ENCODE data around the gene FPGS.
"Not testable (repeated sequence)": the region's sequence is repeated elsewhere in the genome, so short reads cannot be mapped to it uniquely, and the experiment has no call there.

FPGS gene, protein sequence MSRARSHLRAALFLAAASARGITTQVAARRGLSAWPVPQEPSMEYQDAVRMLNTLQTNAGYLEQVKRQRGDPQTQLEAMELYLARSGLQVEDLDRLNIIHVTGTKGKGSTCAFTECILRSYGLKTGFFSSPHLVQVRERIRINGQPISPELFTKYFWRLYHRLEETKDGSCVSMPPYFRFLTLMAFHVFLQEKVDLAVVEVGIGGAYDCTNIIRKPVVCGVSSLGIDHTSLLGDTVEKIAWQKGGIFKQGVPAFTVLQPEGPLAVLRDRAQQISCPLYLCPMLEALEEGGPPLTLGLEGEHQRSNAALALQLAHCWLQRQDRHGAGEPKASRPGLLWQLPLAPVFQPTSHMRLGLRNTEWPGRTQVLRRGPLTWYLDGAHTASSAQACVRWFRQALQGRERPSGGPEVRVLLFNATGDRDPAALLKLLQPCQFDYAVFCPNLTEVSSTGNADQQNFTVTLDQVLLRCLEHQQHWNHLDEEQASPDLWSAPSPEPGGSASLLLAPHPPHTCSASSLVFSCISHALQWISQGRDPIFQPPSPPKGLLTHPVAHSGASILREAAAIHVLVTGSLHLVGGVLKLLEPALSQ

DNA sequence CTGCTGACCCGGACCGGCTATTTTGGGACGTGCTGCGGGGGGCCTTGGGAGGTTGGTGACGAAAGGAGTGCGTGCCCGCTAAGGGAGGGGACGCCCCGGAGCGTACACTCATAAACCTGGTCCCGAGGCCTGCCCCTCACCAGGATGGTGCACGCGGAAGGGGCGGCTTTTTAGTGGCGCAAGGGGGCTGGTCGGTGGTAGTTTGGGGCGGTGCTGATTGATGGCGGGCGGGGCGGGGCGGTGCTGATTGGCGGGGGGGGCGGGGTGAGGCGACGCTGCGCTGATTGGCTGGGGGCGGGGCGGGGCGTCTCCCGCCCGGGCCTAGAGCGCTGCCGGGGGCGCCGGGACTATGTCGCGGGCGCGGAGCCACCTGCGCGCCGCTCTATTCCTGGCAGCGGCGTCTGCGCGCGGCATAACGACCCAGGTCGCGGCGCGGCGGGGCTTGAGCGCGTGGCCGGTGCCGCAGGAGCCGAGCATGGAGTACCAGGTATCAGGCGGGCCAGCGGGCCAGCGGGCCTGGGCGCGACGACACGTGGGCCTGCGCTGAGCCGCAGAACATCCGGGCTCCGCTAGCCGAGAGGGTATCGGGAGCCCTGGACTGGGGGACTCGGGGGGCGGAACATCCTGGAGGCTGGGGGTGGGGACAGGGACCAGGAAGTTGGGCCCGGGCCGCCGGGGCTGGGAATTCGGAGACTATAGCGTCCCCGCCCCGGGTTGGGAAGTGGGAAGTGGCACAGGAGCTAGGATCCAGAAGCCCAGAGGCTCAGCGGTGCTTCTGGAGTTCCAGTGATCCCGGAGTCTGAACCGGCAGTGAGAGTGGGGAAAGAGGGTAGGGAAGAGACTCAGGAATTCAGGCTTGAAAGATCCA is at the start of gene FPGS:
Gene FPGS (plus strand): TSS at position 307 of the 868 bp plus-strand sequence. CDS start 43 bp downstream, at position 350.
- DNase-seq (ENCODE audit: low read depth), result peak; percentile 75

DNA sequence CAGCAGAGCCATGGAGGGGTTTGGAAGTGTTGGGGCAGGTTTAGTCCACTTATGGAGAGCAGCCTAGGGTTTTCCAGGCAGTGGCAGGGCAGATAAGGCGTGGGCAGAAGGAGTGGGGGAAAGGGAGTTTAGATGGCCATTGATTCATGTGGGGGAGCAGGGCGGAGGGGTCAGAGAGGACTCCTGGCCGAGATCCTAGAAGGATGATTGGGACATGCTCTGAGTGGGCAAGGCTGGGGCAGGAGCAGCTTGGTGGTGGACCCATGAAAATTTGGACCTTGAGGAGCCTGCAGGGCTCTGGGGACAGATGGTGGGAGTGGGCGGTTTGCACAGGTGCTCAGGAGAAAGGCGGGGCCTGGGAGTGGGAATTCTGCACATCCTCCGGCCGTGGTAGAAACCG is 49.5 kb upstream of the FPGS start:
- no peak for DNase-seq (ENCODE audit: low read depth)

DNA sequence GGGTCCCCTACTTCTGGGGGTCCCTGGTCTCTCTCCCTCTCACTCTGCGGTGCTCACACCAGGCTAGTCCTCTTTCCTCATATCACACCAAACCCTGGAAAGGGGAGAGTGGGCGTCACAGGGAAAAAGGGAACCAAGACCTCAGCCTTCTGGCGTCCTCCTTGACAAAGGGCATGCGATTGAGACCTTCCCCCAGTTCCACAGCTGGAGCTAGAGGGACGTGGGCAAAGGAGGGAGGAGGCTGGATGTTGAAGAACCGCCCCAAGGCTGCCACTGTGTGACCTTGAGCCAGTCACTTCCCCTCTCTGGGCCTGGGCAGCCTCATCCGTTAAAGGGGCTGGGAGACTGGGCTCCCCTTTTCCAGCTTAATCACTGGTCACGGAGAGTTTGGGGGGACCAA is 49.1 kb upstream of the FPGS start:
- no peak for DNase-seq (ENCODE audit: low read depth)

DNA sequence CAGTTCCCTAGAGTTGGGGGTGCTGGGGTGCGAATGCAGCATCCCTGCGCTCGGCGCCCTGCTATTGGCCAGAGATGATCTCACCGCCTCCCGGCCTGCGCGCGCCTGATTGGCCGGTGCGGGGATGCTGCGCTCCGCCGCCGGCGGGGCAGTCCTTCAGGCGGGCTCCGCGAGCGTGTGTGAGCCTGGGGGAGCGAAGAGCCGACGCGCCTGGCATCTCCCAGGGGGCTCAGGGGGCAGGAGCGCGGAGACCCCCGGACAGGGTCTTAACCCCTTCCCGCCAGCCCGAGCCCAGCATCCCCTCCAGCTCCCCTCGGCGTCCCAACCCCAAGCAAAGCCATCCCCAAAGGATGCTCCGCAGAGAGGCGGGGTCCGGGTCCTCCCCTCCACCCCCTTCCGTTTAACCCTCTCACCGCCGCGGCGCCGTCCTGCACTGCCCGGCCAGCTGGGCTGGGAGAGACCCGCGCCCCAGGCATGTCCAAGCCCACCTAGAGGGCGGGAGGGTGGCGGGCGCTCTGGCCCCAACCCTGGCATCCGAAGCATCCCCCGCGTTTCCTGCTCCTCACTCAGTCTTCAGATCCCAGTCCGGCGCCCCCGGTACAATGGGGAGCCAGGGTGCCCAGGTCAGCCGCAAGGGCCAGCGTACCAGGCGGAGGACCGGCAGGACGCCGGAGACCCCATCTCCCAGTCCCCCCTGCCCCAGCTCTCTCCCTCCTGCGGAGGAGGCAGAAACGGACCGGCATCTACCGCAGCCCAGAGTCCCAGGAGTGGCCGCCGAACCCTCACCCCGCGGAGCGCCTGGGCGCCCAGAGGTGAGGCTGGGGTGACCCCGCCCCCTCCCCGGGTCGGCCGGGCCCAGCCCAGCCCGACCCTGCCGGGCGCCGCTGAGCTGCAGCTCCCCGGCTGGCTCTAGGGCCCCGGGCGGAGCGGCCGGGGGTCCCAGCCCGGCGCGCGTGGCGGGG is 48.3 kb upstream of the FPGS start:
- no peak for DNase-seq (ENCODE audit: low read depth)

DNA sequence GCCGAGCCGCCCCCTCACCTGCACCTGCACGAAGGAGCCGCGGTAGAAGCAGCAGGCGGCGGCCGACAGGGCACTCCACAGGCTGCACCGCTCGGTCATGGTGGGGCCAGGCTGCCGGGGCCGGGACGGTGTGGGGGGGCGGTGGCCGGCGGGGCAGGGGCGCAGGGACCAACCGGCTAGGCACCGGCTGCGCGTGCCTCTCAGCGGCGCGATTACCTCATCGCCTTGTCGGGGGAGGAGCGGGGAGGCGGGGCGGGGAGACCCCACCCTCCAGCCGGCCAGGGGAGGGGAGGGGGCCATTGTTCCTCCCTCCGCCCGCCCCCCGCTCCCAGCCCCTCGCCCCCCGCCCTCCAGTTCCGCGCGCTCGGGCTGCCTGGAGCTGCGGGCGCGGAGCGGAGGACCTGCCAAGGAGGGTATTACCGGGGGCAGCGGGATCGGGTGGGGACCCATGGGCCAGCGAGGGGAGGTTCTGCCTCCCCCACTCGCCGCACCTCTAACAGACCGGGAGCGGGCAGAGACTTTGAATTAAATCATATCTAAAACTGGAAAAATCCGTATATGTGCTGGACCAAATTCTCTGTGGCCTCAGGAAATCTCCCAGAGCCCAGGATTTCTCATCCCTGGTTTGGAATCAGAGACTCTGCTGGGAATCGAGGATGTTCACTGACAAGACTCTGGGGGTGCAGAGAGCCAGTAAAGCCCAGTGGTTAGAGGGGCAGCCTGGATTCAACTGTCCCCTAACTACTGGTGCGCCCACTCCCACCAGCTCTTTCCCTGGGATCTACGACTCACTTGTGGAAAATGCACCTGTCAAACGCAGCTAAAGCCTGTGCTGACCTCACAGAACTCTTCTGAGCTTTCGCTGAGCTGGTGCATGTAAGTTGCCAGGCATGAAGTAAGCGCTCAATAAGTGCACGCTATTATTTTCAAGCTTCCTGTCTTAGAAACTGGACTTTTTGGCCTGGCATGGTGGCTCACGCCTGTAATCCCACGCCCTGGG is 47.3 kb upstream of the FPGS start:
- no peak for DNase-seq (ENCODE audit: low read depth)

DNA sequence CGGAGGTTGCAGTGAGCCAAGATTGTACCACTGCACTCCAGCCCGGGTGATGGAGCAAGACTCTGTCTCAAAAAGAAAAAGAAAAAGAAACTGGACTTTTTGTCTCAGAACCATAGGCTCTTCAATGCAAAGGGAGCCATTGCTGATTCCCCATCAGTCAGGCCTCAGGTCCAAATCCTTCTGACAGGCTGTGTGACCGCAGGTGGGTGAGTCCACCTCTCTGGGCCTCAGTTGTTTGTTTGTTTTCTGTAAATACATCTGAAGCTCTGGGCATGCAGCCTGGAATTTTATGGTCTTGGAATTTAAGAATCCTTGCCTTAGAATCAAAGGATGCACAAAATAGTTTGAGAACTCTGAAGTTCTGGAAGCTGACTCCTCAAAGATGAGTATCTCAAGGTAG is 46.4 kb upstream of the FPGS start:
- no peak for DNase-seq (ENCODE audit: low read depth)

DNA sequence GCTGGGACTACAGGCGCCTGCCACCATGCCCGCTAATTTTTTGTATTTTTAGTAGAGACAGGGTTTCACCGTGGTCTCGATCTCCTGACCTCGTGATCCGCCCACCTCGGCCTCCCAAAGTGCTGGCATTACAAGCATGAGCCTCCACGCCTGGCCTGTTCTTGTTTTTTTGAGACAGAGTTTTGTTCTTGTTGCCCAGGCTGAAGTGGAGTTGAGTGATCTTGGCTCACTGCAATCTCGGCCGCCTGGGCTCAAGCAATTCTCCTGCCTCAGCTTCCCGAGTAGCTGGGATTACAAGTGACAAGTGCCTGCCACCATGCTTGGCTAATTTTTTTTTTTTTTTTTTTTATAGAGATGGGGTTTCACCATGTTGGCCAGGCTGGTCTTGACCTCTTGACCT is 45.9 kb upstream of the FPGS start:
- DNase-seq (ENCODE audit: low read depth), result not testable (repeated sequence)

DNA sequence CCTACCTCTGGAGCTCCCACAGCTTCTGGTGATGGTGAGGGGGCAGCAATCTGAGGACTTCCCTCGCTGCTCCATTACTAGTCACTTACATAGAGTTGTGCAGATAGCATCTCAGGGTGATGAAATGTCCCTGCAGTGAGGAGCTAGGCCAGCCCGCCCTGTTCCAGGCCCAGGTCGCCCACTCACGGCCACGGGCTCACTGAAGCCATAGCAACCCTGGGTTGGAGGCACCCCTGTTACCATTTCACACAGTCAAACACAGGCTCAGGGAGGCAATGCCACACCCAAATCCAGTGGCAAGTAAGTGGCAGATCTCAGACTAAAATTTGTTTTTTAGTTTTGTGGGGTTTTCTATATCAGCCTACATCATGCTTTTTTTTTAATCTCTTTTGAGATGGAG is 43.8 kb upstream of the FPGS start:
- DNase-seq (ENCODE audit: low read depth), result no peak

DNA sequence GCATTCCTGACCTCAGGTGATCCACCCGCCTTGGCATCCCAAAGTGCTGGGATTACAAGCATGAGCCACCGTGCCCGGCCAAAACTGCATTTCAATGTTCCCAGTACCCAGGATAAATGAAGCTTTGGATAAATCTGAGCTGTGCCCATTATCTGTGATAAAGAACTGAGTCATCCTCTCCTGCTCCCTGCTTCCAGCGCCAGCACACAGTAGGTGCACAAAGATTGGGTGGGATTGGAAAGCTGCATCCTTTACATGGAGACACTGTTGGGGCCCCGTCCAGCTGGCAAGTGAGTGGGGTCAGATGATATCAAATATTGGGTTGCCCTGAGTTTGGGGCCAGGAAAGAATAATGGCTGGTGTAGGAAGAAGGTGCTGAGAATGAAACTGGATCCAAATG is 41.6 kb upstream of the FPGS start:
- no peak for DNase-seq (ENCODE audit: low read depth)

DNA sequence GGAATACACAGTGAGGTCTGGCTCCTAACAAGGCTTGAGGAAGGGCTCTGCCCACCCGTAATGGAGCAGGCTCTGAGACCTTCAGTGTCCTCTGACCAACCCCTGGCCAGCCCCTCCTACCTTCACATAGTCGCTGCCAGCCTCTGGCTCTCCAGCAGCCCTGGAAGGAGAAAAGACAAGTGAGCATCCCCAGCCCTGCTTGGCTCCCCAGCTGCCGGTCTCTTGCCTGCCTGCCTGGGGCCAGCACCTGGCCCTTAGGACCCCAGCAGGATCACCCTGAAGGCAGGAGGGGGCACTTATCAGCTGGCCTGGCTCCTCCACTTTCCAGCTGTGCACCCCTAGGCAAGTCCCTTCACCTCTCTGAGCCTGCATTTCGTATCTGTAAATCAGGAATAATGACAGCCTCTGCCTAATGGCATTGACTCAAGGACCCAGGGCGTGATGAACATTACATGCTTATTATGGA is 41.2 kb upstream of the FPGS start:
- DNase-seq (ENCODE audit: low read depth), result no peak

DNA sequence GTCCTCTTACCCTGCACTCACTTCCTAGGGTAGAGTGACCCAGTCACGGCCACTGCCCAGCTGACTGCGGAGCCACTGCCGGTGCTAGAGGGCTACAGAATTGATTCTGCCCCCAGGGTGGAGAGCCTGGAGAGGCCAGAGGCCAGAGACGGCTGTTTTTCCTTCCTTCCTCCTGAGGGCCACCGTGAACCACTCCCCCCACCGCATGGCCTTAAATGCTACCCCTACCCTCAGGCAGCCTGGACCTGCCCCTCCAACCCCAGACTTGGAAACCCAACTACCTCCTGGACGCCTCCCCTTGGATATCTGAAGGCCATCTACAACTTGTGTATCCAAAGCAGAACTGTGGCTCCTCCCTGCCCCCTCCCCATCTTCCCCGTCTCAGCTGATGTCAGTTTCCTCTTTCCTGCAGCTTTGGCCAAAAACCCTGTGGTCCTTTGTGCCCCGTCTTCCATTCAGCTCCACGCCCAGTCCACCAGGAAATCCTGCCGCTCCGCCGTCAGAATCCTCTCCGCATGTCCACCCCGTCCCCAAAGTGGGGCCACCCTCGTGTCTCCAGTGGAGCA is 40.5 kb upstream of the FPGS start:
- DNase-seq (ENCODE audit: low read depth), result no peak

DNA sequence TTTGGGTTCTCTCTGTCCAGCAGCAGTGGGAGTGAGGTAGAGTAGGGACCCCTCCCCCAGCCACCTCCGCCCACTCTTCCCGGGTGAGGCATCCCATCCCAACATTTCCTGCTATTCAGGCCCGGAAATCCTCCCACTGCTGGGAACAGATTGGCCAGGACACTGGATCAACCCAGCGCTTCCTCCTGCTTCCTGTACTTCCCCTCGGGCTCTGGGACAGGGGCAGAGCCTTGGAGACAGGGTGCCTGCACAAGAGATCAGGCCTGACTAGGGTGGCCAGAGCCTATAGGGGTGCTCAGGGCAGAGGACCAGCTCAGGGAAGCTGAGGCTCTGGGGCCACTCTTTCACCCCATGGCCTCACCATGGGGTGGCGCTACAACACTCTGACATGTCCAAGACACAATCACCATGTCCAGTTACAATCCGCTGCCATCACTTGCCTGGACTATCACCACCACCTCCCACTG is 38.7 kb upstream of the FPGS start:
- no peak for DNase-seq (ENCODE audit: low read depth)

DNA sequence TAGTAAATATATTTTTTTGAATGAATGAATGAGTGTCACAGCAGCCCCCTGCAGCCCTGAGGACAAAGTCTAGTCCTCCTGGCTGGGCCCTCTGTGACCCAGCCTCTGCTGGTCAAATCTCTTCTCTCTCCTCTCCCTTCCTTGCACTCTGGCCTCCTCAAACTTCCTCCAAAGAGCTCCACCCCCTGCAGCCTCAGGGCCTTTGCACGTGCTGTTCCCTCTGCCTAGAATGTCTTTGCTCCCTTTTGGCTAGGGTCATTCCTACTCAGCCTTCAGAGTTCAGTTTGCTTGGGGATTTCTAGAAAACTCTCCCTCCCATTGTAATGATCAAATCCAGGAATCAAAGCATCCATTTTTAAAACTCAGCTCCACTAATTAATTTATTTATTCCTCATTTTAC is 37.3 kb upstream of the FPGS start:
- DNase-seq (ENCODE audit: low read depth), result no peak

DNA sequence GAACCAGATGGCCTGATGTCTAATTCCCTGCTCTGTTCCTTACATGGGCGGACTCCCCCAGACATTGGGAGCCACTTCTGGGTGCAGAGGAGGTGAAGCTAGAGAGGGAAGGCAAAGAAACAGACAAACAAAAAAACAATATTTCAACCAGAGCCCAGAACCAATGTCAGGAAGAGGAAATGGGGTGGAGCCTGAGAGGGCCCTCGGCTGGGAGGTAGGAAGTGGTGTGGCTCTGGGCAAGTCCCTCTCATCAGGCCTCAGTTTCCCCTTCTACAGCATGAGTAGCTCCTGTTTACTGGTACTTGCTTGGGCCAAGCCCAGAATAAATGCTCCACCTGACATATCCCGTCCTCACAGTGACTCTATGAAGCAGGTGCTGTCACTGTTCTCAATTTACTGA is 35.3 kb upstream of the FPGS start:
- no peak for DNase-seq (ENCODE audit: low read depth)

DNA sequence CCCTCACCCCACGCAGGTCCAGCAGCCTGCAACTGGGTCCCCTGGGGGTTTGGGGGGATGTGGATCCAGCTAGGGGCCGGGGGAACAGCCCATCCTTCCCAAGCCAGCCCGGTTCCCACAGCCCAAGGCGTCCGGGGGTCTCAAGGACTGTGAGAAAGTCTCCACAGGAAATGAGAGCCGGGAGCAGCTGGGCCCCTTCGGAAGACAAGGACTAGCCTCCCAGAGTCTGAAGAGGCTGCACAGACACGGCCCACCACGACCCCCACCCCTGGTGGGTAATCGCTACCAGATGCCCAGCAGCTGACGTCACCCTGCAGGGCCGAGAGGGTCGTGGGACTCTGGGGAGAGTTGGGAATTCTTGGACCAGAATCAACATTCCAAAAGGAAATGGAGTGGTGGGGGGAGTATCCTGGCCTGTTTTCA is 34.8 kb upstream of the FPGS start:
- no peak for DNase-seq (ENCODE audit: low read depth)

DNA sequence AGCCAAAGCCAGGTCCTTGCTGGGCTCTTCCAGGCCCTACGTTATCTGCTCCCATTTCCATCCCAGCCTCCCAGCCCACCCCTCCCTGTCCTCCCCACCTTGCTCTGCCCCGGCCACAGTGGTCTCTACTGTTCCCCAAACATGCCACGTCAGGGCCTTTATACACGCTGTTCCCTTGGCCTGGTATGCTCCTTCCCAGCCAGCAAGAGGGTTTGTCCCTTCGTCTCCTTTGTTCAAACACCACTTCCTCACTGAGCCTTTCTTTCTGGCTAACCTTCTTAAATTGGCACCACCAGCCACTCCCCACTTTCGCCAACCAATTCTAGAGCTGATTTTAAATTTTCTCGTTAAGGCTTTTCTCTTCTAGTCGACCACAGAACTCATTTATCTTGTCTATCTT is 34.0 kb upstream of the FPGS start:
- DNase-seq (ENCODE audit: low read depth), result no peak

DNA sequence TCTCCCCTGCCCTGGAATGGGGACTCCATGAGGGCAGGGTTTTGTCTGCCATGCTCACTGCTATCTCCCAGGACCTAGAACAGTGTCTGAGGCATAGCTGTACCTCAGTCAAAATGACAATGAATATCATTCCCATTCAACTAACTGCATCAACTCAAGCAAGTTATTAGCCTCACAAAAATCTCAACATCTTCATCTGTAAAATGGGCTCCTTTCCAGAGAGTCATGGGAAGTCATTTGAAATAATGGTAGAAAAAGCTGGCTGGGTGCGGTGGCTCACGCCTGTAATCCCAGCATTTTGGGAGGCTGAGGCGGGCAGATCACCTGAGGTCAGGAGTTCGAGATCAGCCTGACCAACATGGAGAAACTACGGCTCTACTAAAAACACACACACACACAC is 33.6 kb upstream of the FPGS start:
- DNase-seq (ENCODE audit: low read depth), result no peak

DNA sequence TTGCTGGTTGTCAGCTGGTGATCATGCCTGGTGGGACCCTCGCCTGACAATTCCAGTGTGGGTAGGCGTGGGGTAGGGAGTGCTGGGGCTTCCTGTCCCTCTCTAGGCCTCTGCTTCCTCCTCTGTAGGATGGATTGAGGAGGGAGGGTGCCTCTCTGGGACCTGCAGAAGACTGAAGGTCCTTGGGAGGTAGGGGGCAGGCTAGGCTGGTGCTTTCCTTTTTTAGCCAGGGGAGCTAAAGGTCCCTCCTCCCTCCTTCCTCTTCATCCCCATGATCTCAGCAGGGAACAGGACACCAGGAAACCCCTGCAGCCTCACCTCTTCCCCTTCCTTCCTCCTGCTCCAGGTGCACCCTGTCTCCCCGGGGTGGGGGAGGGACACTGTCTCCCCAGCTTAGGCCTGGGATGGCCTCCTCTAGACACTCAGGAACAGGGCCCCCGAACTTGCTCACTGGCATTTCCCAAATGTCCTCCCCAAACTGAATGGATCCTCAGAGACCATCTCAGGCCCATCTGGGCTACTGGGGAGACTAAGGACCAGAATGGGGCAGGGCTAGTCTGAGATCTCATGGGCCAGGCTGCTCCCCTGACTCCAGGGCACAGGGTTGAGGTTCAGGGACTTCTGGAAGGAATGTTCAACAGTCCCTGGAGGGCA is 32.6 kb upstream of the FPGS start:
- no peak for DNase-seq (ENCODE audit: low read depth)

DNA sequence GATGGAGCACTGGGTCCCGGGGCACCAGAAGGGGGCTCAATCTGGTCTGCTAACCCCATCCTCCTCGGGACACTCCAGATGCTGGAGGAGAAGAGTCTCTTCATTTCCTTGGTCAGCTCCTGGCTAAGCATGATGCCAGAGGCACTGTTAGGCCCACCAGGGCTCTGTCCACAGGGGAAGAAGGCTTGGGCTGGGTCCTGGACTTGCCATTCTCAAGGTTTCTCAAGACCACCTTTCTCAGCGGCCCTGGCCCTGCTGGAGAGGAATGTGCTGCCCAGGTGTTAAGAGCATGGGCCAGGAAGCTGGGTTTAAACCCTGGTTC is 32.1 kb upstream of the FPGS start:
- no peak for DNase-seq (ENCODE audit: low read depth)
